Skeletal muscle tissue (tissue), 4 donors: Measurements from ENCODE around the gene INS. TPM values are rescaled to one million over a fixed set of nuclear protein-coding genes. Genes with fewer than 3 reads are reported as not detected.
"Not testable (repeated sequence)": the region's sequence is repeated elsewhere in the genome, so short reads cannot be mapped to it uniquely, and the experiment has no call there.

ENCODE experiments used
- H3K27ac ChIP-seq: one replicate; pipeline ENCODE4 v1.7.0; 2013; ENCODE audit warnings: mild to moderate bottlenecking, low read depth, low read length, inconsistent platforms
- H3K27me3 ChIP-seq, 3 donors: one replicate each; pipeline ENCODE4 v1.7.0; 2013; ENCODE audit warnings: low read length in 3 of 3; ENCODE audit not compliant: control insufficient read depth in 3 of 3, insufficient read depth in 3 of 3
- H3K36me3 ChIP-seq, 3 donors: one replicate each; pipeline ENCODE4 v1.7.0; 2013; ENCODE audit warnings: low read length in 3 of 3; ENCODE audit not compliant: control insufficient read depth in 3 of 3, insufficient read depth in 3 of 3
- H3K4me1 ChIP-seq, 3 donors: one replicate each; pipeline ENCODE4 v1.7.0; 2013; ENCODE audit warnings: low read length in 3 of 3, mild to moderate bottlenecking in 3 of 3; ENCODE audit not compliant: control insufficient read depth in 3 of 3, insufficient read depth in 3 of 3
- H3K4me3 ChIP-seq, 3 donors: one replicate each; pipeline ENCODE4 v1.7.0; 2013; ENCODE audit warnings: low read length in 3 of 3
- H3K9ac ChIP-seq, 3 donors: one replicate each; pipeline ENCODE4 v1.7.0; 2013; ENCODE audit warnings: low read length in 3 of 3, mild to moderate bottlenecking in 3 of 3, moderate library complexity in 2 of 3, low read depth in 1 of 3
- H3K9me3 ChIP-seq, 3 donors: one replicate each; pipeline ENCODE4 v1.7.0; 2013; ENCODE audit warnings: low read length in 3 of 3; ENCODE audit not compliant: control insufficient read depth in 3 of 3
- total RNA-seq: library from RNA; depleted of rRNA; stranded (reverse); fragments of >200 nt; gene quantifications from one replicate; pipeline ENCODE4 v1.2.3, GENCODE V29; 2014
- donor health status: Osteomylitis.

The INS gene
- total RNA-seq, 1 donor from 2014 or later = not detected

DNA sequence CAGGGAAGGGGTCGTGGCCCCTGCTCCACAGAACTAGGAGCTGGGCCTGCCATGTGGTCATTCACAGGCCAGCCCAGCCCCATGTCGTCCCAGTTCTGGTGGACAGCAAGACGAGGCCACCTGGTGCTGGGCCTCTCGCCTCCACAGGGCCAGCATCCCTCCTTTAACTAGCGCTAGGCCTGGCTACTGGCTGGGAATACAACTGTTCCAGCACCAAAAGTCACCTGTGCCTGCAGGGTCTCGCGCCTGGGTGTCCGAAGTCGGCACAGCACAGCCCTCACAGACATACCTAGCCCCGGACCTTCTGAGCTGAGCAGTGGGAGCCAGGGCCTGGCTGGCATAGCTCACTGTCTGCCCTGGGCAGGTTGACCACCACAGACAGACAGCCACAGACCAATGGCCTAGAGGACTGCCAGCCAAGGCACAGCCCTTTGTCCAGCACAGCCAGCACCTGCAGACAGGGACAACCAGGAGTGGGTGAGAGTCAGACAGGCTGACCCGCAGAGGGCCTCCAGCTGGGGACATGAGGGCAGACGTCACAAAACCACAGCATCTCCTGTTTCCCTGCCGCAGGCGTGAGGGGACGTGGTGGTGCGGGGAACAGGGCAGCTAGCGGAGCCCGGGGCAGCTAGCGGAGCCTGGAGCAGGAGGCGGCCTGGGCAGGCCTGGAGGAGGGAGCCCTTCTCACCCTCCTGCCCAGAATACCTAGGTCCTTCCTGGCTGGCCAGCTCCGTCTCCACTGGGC is 37.8 kb upstream of the INS start:
- Histone ChIP-seq H3K9ac (no peak overlapping the region), H3K4me3 (no peak overlapping the region), H3K9me3 (no peaks in the 10 kb centered on the region), H3K36me3 (no peaks in the 10 kb centered on the region), H3K4me1 (no peaks in the 10 kb centered on the region), H3K27ac (no peak overlapping the region), H3K27me3 (peaks cover 5 to 18% (median 12%) of the 10 kb centered on the region in 3 donors)

DNA sequence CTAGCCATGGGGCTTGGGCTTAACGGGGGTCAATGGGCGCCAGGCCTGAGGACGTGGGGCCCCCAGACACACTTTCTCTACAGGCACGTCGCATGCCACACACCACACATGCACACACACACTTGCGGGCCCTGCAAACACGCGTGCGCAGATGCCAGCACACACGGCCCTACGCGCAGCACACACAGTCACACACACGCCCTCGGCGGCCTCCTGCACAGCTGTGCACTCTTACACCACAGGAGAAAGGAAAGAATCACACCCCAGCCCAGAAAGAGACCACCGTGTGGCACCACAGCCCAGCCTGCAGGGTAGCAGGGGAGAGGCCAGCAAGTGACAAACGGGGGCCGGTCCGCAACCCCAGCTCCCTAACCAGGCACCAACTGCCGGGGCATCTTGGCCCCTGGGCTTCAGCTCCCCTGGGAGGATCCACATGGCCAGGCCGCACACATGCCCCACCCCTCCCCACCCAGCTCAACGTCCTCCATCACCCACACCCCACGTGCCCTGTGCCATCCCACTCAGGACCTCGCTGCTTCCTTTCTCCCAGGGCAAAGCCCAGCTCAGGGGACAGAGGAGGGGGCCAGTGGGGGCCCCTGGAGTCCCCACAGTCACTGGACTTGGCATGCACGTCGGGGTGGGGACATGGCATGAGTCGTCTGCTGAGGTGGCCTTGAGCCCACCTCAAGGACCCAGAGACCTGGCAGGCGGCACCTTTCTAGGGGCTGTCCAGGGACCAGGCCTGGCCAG is 36.9 kb upstream of the INS start:
- Histone ChIP-seq H3K4me3 (no peak overlapping the region), H3K9me3 (no peaks in the 10 kb centered on the region), H3K27ac (no peak overlapping the region), H3K4me1 (no peaks in the 10 kb centered on the region), H3K9ac (no peak overlapping the region), H3K27me3 (peaks cover 5 to 26% (median 19%) of the 10 kb centered on the region in 3 donors), H3K36me3 (no peaks in the 10 kb centered on the region)

DNA sequence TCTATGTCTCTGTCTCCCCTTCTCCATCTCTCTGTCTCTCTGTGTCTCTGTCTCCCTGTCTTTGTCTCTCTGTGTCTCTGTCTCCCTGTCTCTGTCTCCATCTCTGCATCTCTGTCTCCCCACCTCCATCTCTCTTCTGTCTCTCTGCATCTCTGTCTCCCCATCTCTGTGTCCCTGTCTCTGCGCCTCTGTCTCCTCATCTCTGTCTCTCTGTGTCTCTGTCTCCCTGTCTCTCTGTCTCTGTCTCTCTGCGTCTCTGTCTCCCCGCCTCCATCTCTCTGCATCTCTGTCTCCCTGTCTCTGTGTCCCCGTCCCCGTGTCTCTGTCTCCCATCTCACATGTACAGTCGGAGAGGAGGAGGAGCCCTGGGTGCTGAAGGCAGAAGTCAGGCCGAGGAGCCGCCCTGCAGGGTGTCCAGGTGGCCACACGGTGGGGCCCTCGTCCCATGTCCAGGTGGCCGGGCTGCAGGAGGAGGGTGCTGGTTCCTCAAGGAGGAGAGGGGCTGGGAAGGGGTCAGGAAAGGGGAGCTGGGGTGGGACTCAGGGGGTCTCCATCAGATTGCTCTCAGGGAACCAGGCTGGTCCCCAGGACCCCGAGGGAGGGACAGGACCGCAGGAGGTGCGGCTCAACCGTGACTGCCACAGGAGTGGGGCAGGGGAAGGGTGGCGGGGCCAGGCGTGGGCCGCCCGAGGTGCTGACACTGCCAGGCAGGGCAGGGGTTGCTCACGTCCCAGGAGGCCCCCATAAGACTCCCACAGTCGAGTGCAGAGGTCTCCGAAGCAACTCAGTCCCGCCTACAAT is 36.2 kb upstream of the INS start:
- H3K27me3 ChIP-seq = peaks cover 5 to 33% (median 20%) of the 10 kb centered on the region in 3 donors
- H3K4me1 ChIP-seq = no peaks in the 10 kb centered on the region
- H3K27ac ChIP-seq = no peak overlapping the region
- no peak overlapping the region for H3K9ac ChIP-seq
- H3K4me3 ChIP-seq = no peak overlapping the region
- no peaks in the 10 kb centered on the region for H3K9me3 ChIP-seq
- H3K36me3 ChIP-seq = no peaks in the 10 kb centered on the region

DNA sequence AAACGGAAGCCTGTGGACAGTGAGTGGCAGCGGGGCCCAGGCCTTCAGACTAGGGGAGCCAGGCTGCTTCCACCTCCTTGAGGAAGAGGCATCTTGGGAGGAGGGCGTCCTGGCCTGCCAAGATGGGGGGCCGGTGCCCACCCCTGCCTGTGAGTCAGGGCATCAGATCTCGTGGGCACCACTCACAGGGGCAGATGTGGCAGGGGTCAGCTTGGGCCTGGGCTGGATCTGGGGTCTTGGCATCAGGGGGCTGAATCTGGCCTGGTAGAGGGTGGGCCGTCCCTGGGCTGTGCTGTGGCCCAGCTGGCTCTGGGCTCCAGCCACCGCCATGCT is 34.7 kb upstream of the INS start:
- no peaks in the 10 kb centered on the region for H3K36me3 ChIP-seq
- H3K9ac ChIP-seq = no peak overlapping the region
- peaks cover 11 to 46% (median 26%) of the 10 kb centered on the region in 3 donors for H3K27me3 ChIP-seq
- no peak overlapping the region for H3K27ac ChIP-seq
- H3K9me3 ChIP-seq = no peaks in the 10 kb centered on the region
- no peak overlapping the region for H3K4me3 ChIP-seq
- no peaks in the 10 kb centered on the region for H3K4me1 ChIP-seq

DNA sequence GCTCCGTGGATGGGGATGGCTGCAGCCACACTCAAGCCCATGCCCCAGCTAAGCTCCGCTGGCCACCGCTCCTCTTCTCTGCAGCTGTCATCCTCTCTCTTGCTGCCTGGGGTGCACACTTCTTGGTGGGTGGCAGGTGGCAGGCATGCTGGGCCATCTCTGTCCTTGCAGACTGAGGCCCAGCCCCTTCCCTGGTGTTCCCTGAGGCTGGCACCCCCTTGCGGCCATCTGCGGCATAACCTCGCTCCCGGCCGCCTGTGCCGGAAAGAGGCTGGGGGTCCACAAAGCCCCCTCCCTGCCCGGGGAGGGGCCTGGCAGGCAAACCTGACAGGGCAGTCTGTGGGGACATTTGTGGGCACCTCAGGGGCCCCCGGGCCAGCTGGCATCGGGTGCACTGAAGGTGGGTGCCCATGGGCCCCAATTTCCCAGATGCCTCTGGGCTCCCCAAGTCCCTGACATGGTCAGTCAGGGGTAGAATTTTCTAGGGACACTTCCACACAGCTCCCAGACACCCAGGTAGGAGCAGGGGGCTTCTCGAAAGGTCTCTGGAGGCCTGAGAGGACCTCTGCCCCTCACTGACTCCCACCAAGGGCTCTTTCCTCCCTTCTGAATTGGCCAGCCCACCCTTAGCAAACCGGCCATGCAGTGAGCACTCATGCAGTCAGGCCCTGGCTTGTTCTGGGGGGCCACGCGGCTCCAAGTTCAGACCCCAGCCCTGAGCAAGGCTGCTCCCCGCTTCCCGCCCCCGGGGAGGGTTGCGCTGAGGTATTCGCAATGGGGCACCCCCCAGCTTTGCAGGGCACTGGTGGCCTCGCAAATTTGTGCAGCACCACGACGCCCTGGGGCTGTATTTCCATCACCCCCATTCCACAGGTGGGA is 34.1 kb upstream of the INS start:
- H3K27me3 ChIP-seq = peaks cover 16 to 52% (median 32%) of the 10 kb centered on the region in 3 donors

DNA sequence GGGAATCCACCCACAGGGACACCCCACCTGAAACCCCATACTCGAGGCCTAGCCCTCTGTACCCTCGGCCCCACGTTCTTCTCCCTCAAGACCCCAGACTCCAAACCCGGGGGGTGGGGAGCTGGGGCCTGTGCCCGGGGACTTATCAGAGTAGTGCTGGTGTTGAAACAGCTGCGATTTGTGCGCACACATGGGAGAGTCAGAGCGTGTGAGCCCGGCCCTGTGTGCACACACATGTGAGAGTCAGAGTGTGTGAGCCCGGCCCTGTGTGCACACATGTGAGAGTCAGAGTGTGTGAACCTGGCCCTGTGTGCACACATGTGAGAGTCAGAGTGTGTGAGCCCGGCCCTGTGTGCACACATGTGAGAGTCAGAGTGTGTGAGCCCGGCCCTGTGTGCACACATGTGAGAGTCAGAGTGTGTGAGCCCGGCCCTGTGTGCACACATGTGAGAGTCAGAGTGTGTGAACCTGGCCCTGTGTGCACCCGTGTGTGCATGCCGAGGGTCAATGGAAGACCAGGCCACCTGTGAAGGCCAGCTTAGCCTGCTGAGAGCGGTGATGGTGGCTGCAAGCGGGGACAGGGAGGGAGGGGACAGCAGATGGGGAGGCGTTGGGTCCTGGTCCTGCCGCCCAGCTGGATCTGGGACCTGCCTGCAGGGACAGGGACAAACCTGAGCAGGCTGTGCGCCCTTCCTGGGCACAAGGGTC is 33.0 kb upstream of the INS start:
- not testable (repeated sequence) for H3K27ac ChIP-seq, H3K9me3 ChIP-seq, H3K4me1 ChIP-seq

More for the DNA sequence above, 34.1 kb upstream of the INS start:
- H3K4me3 ChIP-seq = no peak overlapping the region
- no peak overlapping the region for H3K9ac ChIP-seq
- no peaks in the 10 kb centered on the region for H3K9me3 ChIP-seq
- no peaks in the 10 kb centered on the region for H3K36me3 ChIP-seq
- H3K4me1 ChIP-seq = no peaks in the 10 kb centered on the region
- no peak overlapping the region for H3K27ac ChIP-seq

DNA sequence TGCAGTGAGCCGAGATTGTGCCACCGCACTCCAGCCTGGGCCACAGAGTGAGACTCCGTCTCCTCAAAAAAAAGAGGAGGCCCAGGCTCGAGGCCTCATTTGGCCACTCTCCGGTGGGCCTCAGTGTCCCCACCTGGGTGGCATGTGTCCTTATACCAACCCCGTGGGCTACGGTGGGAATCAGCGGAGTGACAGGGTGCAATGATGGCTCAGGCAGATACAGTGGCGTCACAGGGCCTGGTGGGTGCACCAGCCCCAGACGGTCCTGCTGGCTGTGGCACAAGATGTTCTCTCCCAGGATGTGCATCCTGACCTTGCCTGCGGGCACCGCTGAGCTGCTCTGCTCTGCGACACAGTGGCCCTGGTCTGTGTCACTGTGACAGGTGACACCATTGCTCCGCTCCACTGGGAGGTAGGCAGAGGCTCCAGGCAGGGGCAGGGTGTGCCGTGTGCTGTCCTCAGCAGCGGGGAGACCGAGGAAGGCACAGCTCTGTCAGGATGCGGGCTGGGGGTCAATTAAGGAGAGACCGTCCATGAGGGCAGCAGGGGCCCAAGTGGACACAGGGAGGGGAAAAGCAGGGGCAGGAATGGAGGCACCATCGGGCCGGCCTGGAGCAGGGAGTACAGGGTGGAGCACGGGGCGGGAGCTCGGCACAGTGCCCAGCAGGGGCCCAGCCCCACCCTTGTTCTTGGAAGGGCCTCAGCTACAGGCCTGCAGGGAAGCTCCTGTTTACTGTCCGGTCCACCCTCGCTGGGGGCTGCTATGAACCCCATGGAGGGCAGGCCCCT is 32.3 kb upstream of the INS start:
- no peak overlapping the region for H3K27ac ChIP-seq
- peaks cover 19 to 64% (median 38%) of the 10 kb centered on the region in 3 donors for H3K27me3 ChIP-seq
- no peaks in the 10 kb centered on the region for H3K36me3 ChIP-seq
- H3K9me3 ChIP-seq = no peaks in the 10 kb centered on the region
- H3K9ac ChIP-seq = no peak overlapping the region
- no peak overlapping the region for H3K4me3 ChIP-seq
- H3K4me1 ChIP-seq = no peaks in the 10 kb centered on the region

More for the DNA sequence above, 33.0 kb upstream of the INS start:
- not testable (repeated sequence) for H3K9ac ChIP-seq, H3K36me3 ChIP-seq, H3K4me3 ChIP-seq
- peaks cover 17 to 60% (median 34%) of the 10 kb centered on the region in 3 donors for H3K27me3 ChIP-seq

DNA sequence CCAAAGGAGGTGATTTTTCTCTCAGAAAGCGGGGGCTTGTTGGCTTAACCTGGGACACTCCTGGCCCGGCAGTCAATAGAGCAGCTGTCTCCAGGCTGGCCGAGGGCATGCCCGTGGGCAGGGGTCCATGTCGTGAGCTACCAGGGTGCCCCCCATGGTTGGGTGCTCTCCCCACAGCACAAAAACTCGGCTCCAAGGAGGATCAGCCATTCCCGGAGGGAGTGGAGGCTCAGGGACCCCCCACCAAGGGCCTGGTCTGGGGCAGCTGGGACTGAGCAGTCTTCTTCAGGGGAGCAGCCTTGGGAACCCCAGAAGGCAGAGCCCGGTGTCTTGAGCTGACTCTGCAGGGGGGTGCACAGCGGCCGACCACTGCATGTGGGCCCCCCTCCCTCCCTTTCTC is 31.4 kb upstream of the INS start:
- Histone ChIP-seq H3K36me3 (no peaks in the 10 kb centered on the region), H3K27ac (no peak overlapping the region), H3K27me3 (peaks cover 27 to 72% (median 45%) of the 10 kb centered on the region in 3 donors), H3K4me1 (no peaks in the 10 kb centered on the region), H3K4me3 (no peak overlapping the region), H3K9ac (no peak overlapping the region), H3K9me3 (no peaks in the 10 kb centered on the region)
